ENCODE measurements around the gene REM2.
"Not testable (repeated sequence)": the region's sequence is repeated elsewhere in the genome, so short reads cannot be mapped to it uniquely, and the experiment has no call there.

REM2 gene

GRCh38 chr14:22848351-22849164 is 34.5 kb upstream of the REM2 start:
- FAIRE-seq, result no peak
- no peak for DNase-seq (ENCODE audit: low spot score)

GRCh38 chr14:22849212-22849819 is 33.7 kb upstream of the REM2 start:
- DNase-seq (ENCODE audit: low spot score), result no peak
- FAIRE-seq, result no peak

- FAIRE-seq (no peak), DNase-seq (ENCODE audit: low spot score) (peak; percentile 58)
These were observed 31.9 kb upstream of the REM2 start for GRCh38 chr14:22850944-22851764.

- not testable (repeated sequence) for FAIRE-seq; DNase-seq (ENCODE audit: low spot score)
These were observed 30.8 kb upstream of the REM2 start for GRCh38 chr14:22852178-22852577.

GRCh38 chr14:22852599-22852939 is 30.5 kb upstream of the REM2 start:
- DNase-seq (ENCODE audit: low spot score) (no peak), FAIRE-seq (no peak)

- FAIRE-seq (no peak), DNase-seq (ENCODE audit: low spot score) (peak; percentile 80)
These were observed 29.9 kb upstream of the REM2 start for GRCh38 chr14:22852940-22853767.

GRCh38 chr14:22854296-22854695 is 28.7 kb upstream of the REM2 start:
- DNase-seq (ENCODE audit: low spot score); FAIRE-seq: not testable (repeated sequence)

GRCh38 chr14:22854963-22855724 is 27.9 kb upstream of the REM2 start:
- no peak for FAIRE-seq
- no peak for DNase-seq (ENCODE audit: low spot score)

GRCh38 chr14:22856428-22856827 is 26.6 kb upstream of the REM2 start:
- DNase-seq (ENCODE audit: low spot score) (no peak), FAIRE-seq (no peak)

- not testable (repeated sequence) for DNase-seq (ENCODE audit: low spot score); FAIRE-seq
These were observed 22.6 kb upstream of the REM2 start for GRCh38 chr14:22860377-22860776.

- no peak for FAIRE-seq
- no peak for DNase-seq (ENCODE audit: low spot score)
These were observed 21.4 kb upstream of the REM2 start for GRCh38 chr14:22861651-22862050.

- DNase-seq (ENCODE audit: low spot score) (no peak), FAIRE-seq (no peak)
These were observed 18.0 kb upstream of the REM2 start for GRCh38 chr14:22864979-22865378.

- no peak for FAIRE-seq
- no peak for DNase-seq (ENCODE audit: low spot score)
These were observed 17.3 kb upstream of the REM2 start for GRCh38 chr14:22865424-22866405.

- DNase-seq (ENCODE audit: low spot score) (no peak), FAIRE-seq (no peak)
These were observed 16.1 kb upstream of the REM2 start for GRCh38 chr14:22866874-22867273.

- DNase-seq (ENCODE audit: low spot score) (no peak), FAIRE-seq (no peak)
These were observed 12.2 kb upstream of the REM2 start for GRCh38 chr14:22870811-22871223.

- DNase-seq (ENCODE audit: low spot score) (peak; percentile 87), FAIRE-seq (no peak)
These were observed 11.6 kb upstream of the REM2 start, which contains the start of gene LRP10 for GRCh38 chr14:22871224-22872032. TSS of gene LRP10 (plus strand) at chr14:22871740. CDS start at chr14:22872304, 564 bp downstream.

GRCh38 chr14:22872033-22872832 is 10.8 kb upstream of the REM2 start:
- FAIRE-seq, result no peak
- DNase-seq (ENCODE audit: low spot score), result peak; percentile 86

All from urothelium cell line (cell line).